ENCODE data around the gene PCNX2. TPM values are rescaled to one million over a fixed set of nuclear protein-coding genes. Genes with fewer than 3 reads are reported as not detected.

PCNX2 gene
- total and polyA plus RNA-seq, 10 of the 15 experiments (the other 5 are each of a cell fraction or from before 2014, with no cell fraction given): 2.1 to 16.4 (median 8.1) TPM

DNA sequence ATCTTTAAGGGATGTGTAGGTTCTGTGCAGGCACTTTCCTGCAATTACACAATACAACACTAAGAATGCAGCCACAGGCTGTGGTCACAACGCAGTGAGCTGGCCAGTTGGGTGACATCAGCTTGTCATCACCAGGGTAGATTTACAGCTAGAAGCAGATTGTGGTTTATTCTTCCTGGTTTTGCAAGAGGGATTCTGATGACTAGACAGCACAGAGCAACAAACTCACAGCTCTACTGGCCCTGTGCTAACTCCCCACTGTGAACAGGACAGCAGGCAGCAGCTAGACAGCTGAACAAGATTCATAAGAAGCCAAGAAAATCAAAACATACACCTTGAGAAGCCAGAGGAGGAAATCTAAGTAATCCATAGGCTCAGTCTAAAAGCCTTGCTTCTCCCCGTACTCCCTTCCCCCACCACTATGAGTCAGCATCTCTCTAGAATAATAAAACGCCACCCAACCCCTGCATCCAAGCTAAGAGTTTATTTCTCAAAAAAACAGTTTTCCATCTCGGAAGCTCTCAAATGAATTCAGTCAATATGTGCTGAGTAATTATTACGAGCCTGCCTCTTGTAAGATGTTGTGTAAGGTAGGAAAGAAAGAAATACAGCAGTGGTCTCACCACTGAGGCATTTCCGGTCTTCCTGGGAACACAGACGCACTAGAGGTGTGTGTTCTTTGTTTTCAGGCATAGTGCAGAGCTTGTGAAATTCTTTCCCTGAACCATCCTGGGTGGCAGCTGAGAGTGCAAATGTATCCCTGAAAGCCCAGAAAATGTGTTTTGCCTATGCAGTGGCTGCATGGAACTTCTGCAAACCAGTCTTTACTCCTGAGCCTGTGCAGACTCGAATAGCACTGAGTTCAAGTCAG is 182.3 kb downstream of the PCNX2 start:
- Histone ChIP-seq H3K27ac (ENCODE audit: control insufficient read depth, insufficient read depth) (no peak overlapping the region), H3K27me3 (replicated peaks in 1 of 2; ENCODE audit: control insufficient read depth in 2 of 2, insufficient read depth in 2 of 2, low read length in 1 of 2) (no peaks in the 10 kb centered on the region), H3K4me3 (no peak overlapping the region), H3K9me3 (replicated peaks; ENCODE audit: control insufficient read depth, insufficient read depth, low read length) (no peaks in the 10 kb centered on the region), H3K4me1 (ENCODE audit: control insufficient read depth, insufficient read depth, low read length) (peaks cover 5% of the 10 kb centered on the region; the same call in 1 of the 2 replicates), H3K4me2 (ENCODE audit: control insufficient read depth, insufficient read depth) (peak overlapping the region; percentile 4; the same call in 1 of the 2 replicates), H2AFZ (ENCODE audit: control insufficient read depth, low read depth, low read length) (peak overlapping the region; percentile 49), H3K9ac (ENCODE audit: control insufficient read depth, insufficient read depth, low read length) (no peak overlapping the region), H3K79me2 (ENCODE audit: control insufficient read depth, insufficient read depth, low read length) (no peaks in the 10 kb centered on the region), H4K20me1 (ENCODE audit: control insufficient read depth, insufficient read depth) (no peaks in the 10 kb centered on the region), H3K36me3 (ENCODE audit: control insufficient read depth in 2 of 2, insufficient read depth in 2 of 2, low read length in 1 of 2) (no peaks in the 10 kb centered on the region)
- ATAC-seq (peak; percentile 94), DNase-seq (ENCODE audit: low read depth, low spot score) (peak; percentile 26), FAIRE-seq (no peak)
- no TSS peak for BruUV-seq (replicated peaks)
- ChIA-PET SMC1A (ENCODE audit: uncharacterized antibody, unreplicated experiment) (interaction anchor here (0.8 to 0.9 kb wide), 2 partner anchors 8 to 20 kb away, joined by 3 to 4 read pairs; no protein-coding TSS in a partner anchor), POLR2A (no interaction called here), CTCF (interaction anchor here (0.6 kb wide), 1 partner anchor 1131 kb away, joined by 4 read pairs; no protein-coding TSS in a partner anchor), RAD21 (ENCODE audit: unreplicated experiment) (no interaction called here)
- in situ Hi-C loops (cut with MboI): no loop called here
- TF ChIP-seq IKZF2 (IDR thresholded peaks at IDR 0.05) (0 out of 4 replicates have a peak, but pooled peaks of 1 of the 2 experiments have one; percentile 13), CBFB (IDR thresholded peaks at IDR 0.05; ENCODE audit: low read depth) (peak; percentile 48; the same call in 1 of the 2 replicates), RBBP5 (conservative IDR thresholded peaks at IDR 0.05) (no peak), CREB1 (IDR thresholded peaks at IDR 0.05; ENCODE audit: low read depth) (peak; percentile 62), RUNX3 (IDR thresholded peaks at IDR 0.05; ENCODE audit: low read length) (peak; percentile 87), CREM (IDR thresholded peaks at IDR 0.05; ENCODE audit: low read depth) (0 out of 2 replicates have a peak, but pooled peaks have one; percentile 13)
- intact Hi-C loops (cut with micrococcal nuclease; ENCODE audit: unreplicated experiment): no loop called here
- 72% methylated on average over 8 of the region's 8 CpGs for whole genome bisulfite sequencing (ENCODE audit: insufficient coverage, insufficient replicate concordance, low lambda C conversion rate, missing lambda C conversion rate)

Data from GM12878 (cell line).